B cell (primary cell): ENCODE measurements around the gene TLL2.

Experiments
- EZH2 ChIP-seq: IDR thresholded peaks from 2 replicates; pipeline ENCODE4 v1.6.1; 2012; ENCODE audit warnings: borderline replicate concordance, low read depth, mild to moderate bottlenecking, moderate library complexity, low read length; ENCODE audit not compliant: insufficient read depth, poor library complexity, severe bottlenecking
- TF ChIP-seq, protein P1 (sequence below): fragments of 200-600 bp; IDR thresholded peaks from one replicate; pipeline ENCODE4 v1.8.0; 2022; ENCODE audit warnings: antibody characterized with exemption, mild to moderate bottlenecking

- TF ChIP-seq, protein P1, sequence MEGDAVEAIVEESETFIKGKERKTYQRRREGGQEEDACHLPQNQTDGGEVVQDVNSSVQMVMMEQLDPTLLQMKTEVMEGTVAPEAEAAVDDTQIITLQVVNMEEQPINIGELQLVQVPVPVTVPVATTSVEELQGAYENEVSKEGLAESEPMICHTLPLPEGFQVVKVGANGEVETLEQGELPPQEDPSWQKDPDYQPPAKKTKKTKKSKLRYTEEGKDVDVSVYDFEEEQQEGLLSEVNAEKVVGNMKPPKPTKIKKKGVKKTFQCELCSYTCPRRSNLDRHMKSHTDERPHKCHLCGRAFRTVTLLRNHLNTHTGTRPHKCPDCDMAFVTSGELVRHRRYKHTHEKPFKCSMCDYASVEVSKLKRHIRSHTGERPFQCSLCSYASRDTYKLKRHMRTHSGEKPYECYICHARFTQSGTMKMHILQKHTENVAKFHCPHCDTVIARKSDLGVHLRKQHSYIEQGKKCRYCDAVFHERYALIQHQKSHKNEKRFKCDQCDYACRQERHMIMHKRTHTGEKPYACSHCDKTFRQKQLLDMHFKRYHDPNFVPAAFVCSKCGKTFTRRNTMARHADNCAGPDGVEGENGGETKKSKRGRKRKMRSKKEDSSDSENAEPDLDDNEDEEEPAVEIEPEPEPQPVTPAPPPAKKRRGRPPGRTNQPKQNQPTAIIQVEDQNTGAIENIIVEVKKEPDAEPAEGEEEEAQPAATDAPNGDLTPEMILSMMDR = no peak
- TF ChIP-seq EZH2 = no peak
Observed at GRCh38 chr10:96377816-96378294, 135.9 kb downstream of the TLL2 start.
